Activated CD4-positive, alpha-beta T cell treated with anti-CD3 and anti-CD28 coated beads for 48 hours (primary cell): Measurements from ENCODE around the gene MTURN.

ENCODE experiments used
- DNase-seq: peaks from one replicate; pipeline ENCODE4 v3.0.0-alpha.2; 2020

MTURN gene

DNA sequence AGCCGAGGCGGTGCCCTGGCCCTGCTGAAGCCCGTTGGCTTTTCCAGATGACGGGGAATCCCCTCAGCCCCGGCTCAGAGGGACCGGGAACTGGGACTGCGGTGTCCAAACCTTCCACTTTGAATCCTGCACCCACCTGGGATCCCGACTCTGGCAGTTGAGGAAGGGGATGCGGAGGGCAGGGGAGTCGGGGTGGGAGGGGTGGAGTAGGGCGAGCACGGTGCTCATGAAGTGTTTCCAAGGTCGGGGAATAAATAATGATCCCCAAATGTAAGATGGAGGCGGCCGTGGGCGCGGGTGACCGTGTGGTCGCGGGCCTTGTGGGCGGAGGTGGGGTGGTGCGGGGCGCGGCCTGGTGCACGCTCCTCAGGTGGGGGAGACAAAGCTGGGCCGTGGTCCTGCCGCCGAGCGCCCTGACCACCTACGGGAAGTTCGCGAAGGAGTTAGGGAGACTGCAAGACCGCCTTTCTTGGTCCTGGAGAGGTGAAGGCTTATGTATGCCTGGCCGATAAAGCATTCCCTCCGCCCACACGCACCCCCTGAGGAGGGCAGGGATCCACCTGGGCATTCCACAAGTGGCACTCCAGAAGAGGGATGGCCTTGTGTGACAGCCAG lies 1.4 kb downstream of the MTURN start:
- DNase-seq = no peak

DNA sequence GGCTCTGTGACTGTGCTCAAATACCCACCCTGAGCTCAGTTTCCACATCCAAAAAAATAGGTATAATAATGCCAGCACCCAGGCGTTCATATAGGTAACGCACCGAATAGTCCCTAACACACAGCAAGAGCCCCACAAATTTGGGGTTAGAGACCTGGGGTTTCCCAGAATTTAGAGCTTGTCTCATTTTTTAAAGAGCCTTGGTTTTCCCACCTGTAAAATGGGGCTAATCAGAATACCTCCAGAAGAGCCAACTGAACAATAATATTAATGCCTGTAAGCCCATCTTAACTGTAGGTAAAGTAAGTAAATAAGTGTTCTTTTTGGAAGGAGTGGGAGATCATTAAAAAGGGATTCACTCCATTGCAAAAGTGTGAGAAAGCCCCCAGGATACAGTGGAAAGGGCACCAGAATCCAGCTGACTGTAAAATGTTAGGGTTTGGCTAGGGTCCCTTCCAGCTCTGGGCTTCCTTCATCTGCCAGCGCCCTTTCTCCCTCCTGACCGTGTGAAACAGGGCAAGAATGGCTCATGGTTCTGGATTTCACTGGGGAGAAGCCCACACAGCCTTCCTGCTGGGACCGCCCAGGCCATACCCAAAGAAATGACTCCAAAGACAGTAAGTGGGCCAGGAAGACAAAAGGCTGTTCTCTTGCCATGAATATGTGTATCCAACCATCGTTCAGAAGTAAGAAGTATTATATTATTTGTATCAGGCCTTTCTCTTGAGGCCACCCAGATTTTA lies 2.1 kb downstream of the MTURN start:
- DNase-seq = no peak

DNA sequence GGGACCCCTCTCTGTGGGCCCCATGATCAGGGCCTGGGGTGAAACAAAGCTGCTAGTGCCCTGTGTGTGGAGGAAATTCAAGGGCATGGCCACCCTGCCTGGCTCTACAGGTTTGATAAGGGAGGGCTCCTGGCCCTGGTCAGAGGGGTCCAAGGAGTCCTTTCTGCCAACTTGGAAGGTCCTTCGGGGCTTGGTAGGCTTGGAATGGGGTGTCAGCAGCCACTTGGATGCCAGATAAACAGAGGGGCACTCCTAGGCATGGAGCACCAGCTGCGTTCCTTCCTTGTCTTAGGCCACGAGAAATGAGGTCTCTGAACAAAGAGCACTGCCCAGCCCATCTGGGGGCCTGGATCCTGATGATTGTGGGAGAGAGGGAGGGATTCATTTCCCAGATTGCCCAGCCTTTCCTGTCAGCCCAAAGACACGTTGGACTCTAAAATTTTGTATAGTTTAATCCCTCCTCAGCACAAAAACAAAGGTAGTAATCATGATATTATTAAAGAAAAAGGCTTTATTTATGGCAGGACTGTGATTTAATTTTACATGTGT lies 5.1 kb downstream of the MTURN start:
- no peak for DNase-seq

DNA sequence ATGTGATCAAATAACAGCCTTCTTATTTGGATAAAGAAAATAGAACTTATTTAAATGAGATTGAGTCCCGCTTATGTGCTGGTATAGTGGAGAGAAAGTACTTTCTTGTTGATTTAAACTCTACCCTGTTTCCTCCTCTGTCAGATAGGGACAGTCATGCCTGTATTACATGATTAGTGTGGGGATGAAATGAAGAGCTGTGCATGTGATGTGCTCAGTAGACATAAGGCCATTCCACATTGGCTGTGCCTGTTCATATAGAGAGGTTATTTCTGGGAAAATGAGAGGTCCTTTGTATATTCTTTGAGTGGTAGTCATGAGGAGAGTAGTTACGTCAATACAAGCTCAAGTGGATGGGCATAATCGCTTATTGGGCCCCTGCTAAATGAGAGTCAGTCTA lies 5.7 kb downstream of the MTURN start:
- no peak for DNase-seq

DNA sequence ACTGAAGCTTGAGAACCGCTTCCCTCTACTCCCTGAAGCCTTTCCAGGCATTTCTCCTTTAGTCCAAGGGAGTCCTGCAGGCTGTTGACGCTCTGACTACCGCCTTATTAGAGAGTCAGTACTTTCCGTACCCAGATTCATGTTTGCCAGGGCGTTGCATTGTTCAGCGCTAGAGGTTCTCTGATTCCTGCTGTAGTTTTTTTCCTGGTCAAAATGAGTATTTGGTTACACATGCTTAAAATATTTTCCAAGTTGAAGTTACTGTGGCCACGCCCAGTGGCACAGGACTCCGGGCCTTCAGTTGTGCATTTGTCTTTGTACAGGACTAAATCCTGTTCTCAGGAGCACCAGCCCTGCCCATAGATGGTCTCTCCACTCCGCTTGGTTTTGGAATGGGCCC lies 7.9 kb downstream of the MTURN start:
- no peak for DNase-seq

DNA sequence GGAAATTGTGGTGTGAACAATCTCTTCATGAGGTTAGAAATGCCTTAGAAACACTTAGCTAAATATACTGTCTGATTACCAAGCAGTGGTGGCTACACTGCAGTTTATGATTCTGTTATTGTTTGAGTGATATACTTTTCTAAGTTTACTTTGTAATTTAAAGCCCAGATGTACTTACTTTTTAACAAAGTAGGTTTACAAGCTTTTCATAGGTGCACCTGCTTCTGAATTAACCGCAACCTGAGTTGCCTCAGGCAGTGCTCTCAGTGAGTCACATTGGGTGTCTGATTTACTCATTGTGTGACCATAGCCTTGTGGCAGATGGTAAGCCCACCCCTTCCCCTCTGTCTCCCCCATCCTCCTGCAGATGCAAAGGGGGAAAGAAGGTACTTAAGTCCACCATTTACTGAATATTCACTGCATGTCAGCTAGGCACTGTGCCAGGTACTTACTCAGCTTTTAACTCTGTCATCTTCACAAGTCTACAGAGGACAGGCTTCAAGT lies 9.0 kb downstream of the MTURN start:
- DNase-seq = no peak

DNA sequence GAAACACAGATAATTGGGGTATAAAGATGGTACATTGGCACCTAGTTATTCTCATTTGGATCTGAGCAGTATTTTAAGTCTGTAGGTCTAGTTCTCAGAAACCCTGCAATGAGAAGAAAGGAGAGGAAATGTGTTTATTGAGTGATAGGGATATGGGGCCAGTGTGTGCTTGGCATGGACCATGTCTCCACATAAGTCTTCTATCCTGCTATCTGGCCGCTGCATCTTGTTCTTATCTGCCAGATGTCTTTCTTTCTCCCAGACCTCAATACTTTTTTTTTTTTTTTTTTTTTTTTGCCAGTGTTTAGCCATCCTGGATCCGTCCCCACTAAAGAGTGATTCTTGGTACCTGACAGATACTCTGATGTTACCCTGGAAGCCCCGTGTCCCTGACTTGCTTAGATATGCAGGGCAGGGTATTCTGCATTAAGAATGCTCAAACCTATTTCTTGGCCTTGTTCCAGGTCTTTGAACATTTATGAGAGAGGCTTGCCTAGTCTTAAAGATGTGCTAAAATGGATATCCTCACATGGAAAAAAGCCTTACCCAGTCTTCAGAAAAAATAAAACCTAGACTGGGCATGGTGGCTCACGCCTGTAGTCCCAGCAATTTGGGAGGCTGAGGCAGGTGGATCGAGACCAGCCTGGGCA lies 10.0 kb downstream of the MTURN start:
- DNase-seq = no peak

DNA sequence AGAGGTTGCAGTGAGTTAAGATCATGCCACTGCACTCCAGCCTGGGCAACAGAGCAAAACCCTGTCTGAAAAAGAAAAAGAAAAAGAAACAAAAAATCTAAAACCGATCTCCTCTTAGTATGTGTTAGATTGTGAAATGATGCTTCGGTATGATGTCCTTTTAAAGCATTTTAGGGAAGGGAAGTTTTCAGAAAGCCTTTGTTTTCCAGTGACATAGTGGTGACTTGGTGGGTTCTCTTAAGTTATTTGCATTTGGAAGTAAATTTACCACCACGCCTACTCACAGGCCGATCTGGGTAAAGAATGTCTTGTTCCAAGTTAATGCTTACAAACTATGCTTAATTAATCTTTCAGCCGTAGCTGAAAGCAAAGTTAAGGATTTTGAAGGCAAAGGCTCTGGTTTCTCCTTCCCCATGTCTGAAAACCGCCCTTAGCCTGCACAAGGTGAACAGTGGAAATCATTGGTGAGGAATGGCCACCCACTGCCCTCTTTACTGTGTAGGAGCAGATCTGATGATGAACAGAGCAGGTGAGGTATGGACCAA lies 10.7 kb downstream of the MTURN start:
- no peak for DNase-seq

DNA sequence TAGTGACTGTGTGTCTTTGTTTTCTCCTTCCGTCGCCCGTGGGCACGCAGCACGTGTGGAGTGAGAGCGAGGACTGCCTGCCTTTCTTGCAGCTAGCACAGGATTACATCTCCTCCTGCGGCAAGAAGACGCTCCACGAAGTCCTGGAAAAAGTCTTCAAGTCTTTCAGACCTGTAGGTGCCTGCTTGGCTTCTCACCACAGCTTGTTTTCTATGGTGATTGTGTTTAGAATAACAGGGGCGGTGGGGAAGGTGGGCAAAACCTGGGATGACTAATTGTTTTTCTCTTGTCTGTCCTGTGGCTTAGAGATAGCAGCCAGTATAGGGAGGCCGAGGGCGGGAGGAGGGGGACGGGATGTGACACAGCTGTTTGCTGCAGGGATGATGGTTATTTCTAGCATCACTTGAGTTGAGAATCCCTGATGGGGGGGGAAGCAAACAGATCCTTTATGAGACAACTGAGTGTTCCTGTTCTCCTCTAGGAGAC lies 11.4 kb downstream of the MTURN start:
- DNase-seq = no peak

DNA sequence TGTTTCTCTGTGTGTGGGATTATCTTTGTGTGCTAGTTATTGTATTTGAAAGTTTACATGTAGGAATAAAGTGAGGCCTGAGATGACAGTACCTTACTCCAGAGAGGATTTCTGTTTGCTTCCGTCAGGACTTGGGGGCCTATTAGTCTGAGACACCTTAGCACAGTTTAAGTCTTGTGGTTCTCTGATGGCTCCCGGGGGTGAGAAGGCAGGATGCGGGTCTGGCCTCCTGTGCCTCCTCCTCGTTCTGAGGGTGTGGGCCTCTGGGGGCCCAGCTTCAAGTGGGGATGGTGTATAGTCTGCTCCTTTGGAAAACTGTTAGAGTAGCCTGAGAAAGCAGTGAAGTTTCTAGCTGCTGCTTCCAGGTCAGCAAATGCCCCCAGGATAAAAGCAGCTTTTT lies 12.4 kb downstream of the MTURN start:
- no peak for DNase-seq

DNA sequence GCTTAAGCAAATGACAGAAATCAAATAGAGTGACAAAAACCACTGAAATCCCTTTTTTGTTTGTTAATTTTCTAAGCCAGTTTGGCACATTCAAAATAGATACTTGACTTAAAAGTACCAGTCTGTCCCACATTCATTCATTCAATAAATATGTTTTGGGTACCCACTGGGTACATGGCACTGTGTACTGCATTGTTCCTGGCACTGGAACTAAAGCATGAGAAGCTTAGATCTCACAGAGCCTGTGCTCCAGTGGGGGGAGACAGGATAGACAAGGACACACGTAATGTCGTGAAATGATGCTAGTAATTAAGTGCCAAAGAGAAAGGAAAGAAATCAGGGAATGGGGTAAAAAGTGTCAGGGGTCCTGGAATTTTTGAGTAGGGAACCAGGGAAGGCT lies 13.0 kb downstream of the MTURN start:
- no peak for DNase-seq

DNA sequence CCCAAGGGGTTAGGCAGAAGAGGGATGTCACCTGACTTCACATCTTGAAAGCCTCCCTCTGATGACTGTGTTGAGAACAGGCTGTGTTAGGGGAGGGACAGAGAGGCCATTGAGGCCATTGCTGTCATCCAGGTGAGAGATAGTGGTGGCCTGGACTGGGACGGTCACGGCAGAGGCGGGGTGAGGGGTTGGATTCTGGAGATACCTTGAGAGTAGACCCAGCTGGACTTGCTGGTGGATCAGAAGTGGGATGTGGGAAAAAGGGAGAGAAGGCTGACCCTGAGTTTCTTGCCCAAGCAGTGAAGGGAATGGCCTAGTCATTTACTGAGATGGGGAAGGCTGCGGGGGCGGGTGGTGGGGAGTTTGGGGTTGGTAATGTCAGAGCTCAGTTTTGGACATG lies 13.6 kb downstream of the MTURN start:
- no peak for DNase-seq

DNA sequence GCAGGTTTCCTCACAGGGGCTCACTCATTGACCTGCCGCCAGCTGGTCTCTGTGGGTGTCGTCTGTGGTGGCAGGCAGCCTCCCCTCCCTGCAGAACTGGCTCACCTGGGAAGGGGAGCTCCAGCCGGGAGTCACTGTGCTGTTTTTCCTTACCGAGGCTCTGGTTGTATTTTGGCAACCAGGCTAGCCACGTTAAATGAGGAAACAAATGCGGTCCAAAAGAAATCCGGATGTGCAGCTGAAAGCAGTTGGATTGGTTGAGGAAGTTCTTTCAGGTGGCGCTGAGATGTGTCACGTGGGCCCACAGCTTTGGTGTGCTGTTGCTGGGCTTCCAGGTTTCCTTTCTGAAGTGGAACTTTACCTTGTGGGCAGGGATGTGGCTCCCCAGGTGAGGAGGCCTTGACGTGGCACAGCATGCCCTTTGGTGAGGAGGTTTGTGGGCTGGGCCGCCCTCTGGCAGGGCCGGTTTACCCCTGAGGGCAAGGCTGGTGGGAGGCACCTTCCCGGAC lies 14.2 kb downstream of the MTURN start:
- DNase-seq = peak; percentile 29

DNA sequence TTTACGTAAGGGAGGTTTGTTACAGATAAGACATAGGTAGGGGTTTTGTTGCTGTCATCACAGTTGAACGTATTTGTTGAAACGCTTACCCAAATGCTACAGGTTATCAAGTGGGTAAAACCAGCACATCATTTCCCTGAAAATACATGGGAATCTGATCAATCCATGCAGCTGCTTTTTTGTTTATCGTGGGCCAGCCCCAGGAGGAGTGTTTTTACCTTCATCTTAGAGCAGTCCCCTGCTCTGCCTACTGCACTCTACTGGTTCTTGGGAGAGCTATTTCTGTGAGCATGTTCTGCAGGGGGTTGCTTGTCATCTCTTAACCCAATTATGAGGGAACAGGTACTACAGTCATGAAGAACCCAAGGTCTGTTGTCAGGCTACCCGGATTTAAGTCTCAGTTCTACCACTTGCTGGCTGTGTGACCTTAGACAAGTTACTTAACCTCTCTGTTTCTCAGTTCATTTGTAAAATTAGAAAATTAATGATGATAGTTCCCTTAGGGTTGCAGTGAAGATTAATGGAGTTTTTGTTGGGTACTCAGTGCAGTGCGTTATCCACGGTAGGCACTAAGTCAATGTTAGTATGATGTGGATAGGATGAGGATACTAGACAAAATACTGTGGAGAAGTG lies 15.0 kb downstream of the MTURN start:
- DNase-seq = no peak

DNA sequence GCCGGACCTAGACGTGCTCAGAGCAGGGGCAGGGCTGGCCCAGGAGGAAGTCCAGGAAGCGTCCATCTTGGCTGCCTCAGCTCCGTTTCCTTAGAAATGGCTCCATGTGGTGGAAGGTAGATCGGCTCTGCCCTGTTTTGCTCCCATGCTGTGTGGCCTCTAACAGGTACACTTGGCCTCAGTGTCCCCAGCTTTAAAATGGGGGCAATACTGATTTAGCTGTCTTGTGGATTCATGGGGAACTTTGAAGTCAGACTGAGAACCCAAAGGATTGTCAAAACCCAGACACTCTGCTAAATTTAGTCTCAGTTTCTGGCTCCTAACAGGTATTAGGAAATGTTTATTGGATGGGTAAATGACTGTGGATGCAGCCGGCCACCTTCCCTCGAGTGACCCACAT lies 15.9 kb downstream of the MTURN start:
- no peak for DNase-seq

DNA sequence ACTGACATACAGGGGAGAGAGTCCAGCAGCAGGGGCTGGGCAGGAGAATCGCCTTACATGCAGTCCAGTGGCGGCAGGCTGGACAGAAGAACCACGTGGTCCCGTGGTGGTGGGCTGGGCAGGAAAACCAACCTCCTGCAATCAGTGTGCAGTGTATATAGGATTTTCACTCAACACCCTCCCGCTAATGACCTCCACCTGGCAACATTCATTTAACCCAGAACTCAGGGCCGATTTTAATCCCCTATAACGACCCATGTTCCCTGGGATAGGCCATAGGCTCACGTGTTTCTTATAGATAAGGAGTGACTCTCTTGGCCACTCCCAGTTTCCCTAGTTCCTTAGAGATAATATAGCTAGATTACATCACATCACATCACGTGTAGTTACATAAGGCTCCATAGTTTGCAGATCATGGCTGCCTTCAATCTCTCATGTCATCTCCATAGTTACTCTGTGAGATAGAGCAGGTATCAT lies 19.4 kb downstream of the MTURN start:
- DNase-seq = no peak

DNA sequence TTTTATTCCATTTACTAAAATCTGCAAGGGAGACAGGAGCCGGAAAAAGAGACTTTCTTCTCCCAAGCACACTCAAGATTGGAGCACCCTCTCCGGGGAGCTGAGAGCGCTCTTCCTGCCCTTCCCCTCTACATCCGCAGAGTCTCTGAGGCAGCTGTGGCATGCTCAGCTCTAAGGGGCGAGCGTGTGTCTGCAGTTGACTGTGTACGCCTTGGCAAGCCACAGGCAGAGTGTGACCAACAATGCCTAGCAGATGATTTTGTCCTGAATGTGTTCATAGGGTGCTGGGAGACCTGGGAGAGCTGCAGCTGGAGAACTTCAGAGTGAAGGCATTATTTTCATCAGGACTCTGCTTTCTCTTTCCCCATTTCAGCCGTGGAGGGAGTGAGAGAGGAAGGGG lies 20.7 kb downstream of the MTURN start:
- no peak for DNase-seq

DNA sequence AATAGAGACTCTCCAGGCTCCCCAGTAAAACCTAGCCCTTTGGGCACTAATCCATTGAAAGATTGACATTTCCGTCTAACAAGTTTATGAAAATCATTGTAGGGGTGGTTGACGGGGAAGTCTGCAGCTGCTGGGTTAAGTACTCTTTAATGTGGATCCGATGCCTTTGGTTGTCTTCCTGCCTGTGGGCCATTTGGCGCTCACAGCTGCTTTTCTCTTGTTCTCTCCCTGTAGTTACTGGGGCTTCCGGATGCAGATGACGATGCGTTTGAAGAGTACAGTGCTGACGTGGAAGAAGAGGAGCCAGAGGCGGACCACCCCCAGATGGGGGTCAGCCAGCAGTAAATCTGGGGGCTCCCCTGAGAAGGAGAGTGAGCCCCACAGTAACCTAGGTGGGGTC lies 22.4 kb downstream of the MTURN start:
- peak; percentile 34 for DNase-seq

DNA sequence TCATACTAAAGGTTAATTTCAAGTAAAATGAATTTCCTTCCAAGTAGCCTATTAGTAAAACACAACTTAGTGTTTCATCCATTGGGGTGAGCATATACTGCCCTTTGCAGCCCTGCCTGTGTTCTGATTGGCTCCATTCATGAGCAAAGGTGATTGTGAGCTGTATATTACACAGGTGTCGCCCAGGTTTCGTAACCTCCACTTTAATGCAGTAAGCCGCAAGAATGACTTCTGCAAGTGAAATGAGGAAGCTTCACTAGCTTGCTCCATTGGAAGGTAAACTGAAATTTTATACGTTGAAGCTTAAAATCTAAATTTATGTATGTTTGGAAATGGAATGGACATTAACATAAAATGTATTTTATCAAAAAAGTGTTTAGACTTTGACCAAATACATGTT lies 24.4 kb downstream of the MTURN start:
- DNase-seq = no peak

DNA sequence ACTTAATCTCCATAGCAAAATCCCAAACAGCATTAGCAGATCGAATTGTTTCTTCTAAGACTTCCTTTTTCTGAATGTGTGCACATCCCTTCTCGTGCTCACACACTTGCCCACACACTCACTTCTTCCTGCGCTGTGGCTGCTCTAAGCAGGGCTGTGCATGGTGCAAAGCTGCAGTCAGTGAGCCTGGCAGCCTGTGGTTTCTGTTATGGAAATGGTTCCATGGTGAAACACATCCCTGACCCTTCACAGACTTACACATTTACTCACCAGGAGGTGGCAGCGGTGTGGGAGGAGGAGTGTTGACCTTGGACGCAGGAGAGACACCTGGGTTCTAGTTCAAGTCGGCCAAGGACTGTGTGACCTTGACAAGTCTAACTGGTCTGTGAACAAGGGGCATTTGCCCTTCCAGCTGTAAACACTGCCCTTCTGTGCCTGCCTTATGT lies 24.9 kb downstream of the MTURN start:
- peak; percentile 41 for DNase-seq

DNA sequence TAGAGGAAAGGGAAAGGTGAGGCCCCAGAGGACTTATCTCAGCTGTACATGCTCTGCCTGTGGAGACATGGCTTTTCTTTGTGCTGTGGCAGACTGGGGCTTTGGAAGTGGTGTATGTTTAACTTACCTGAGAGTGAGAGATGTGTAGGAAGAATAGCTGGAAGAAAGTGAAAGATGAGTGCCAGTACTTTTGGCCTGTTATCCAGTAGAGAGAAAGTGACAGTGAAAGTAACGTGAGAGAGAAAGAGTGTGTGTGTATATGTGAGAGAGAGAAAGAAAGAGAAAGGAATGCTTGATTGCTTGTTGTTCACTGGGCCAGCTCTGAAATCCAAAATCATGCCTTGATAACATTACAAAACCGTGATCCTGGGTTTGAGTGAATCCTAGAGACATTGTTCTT lies 25.5 kb downstream of the MTURN start:
- no peak for DNase-seq

DNA sequence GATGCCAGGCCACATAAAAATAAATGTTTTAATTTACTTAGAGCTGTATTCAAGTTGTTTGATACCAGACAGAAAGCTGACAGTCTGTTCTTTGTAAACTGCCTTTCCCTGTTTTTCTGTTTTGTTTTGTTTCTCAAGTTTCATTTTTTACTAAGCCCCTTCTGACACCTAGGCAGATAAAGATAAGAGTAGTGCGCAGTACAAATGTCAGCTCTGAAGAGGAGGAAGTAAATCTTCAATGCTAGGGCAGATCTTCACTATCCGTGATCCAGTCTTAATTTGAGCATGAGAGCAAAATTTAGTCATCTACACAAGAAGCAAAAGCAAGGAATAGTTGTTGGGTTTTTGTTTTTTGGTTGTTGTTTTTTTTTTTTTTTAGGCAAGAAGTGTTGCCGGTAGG lies 27.3 kb downstream of the MTURN start:
- no peak for DNase-seq
